Adrenal gland (tissue), 12 donors: Measurements from ENCODE around the gene EIF4E. TPM values are rescaled to one million over a fixed set of nuclear protein-coding genes. Genes with fewer than 3 reads are reported as not detected.
"Not testable (repeated sequence)": the region's sequence is repeated elsewhere in the genome, so short reads cannot be mapped to it uniquely, and the experiment has no call there.

Experiments
- DNase-seq, 7 donors: peaks; one replicate each; pipeline ENCODE4 v3.0.0-alpha.2; 2019 to 2020
- H3K27ac ChIP-seq, 5 donors: fragments of 200-600 bp; sonication (generic) in 4 of 5; 1 replicate in 3 of 5; 2 replicates in 2 of 5; pipeline versions ENCODE4 v1.5.1 to v1.8.0; 2016 to 2020; ENCODE audit warnings: mild to moderate bottlenecking in 1 of 5
- H3K27me3 ChIP-seq: fragments of 200-600 bp; 2 replicates; pipeline ENCODE4 v1.8.0; 2021
- H3K36me3 ChIP-seq, 2 donors: fragments of 200-600 bp; replicated peaks in 1 of 2; 1 replicate in 1 of 2; 2 replicates in 1 of 2; pipeline versions ENCODE4 v1.5.1 to v1.8.0; 2018 to 2022
- H3K4me1 ChIP-seq, 2 donors: fragments of 200-600 bp; replicated peaks in 1 of 2; 1 replicate in 1 of 2; 2 replicates in 1 of 2; pipeline versions ENCODE4 v1.5.1 to v1.8.0; 2018 to 2021
- H3K4me3 ChIP-seq, 4 donors: fragments of 200-600 bp; sonication (generic) in 3 of 4; one replicate each; pipeline ENCODE4 v1.5.1; 2016 to 2018
- H3K9me3 ChIP-seq, 3 donors: fragments of 200-600 bp; sonication (generic) in 1 of 3; replicated peaks in 1 of 3; 1 replicate in 2 of 3; 2 replicates in 1 of 3; pipeline versions ENCODE4 v1.5.1 to v1.8.0; 2016 to 2021
- CTCF ChIP-seq, 6 experiments: fragments of 450-650 bp in 4 of 6; fragments of 200-600 bp in 2 of 6; sonication (generic) in 1 of 6; IDR thresholded peaks; 1 replicate in 5 of 6; 2 replicates in 1 of 6; pipeline versions ENCODE4 v1.5.1 to v1.8.0; 2016 to 2021; ENCODE audit warnings: antibody characterized with exemption in 6 of 6, mild to moderate bottlenecking in 2 of 6, moderate library complexity in 1 of 6
- POLR2A ChIP-seq, 2 donors: fragments of 450-650 bp; IDR thresholded peaks; one replicate each; pipeline ENCODE4 v1.6.1; 2017; ENCODE audit warnings: antibody characterized with exemption in 2 of 2, mild to moderate bottlenecking in 2 of 2, moderate library complexity in 1 of 2
- WGBS, 4 donors: extraction: QIAGEN DNeasy Blood & Tissue Kit in 2 of 4; methylation state at CpG; one replicate each; pipeline versions ENCODE4 v1.1.5 to v1.1.7; 2013 to 2017; 5-methylcytosine and 5-hydroxymethylcytosine counted together
- intact Hi-C, 2 donors: fragments of 100-400 bp; cut with DNase I; formaldehyde crosslinking; loops; one replicate each; pipeline versions ENCODE4 v1.14.1 to v1.15.0; 2022 to 2023
- polyA plus RNA-seq, 3 donors: library from polyadenylated mRNA; stranded (reverse); fragments of 200-250 nt in 2 of 3; fragments of 350-450 nt in 1 of 3; fragmentation: Illumina TruSeq in 1 of 3; extraction: RNeasy Lipid Tissue Mini Kit (QIAGEN cat#74804) in 1 of 3; gene quantifications; one replicate each; pipeline ENCODE4 v1.2.3, GENCODE V29; 2013 to 2014
- total RNA-seq, 9 donors: library from RNA; depleted of rRNA in 4 of 9; stranded (reverse); fragments of >200 nt in 4 of 9; fragments of 120-200 nt in 1 of 9; fragmentation: NEBNext Ultra II Directional in 1 of 9; extraction: Animal tissue kit (Norgen Biotek cat#: 25700) in 1 of 9; gene quantifications; one replicate each; pipeline versions ENCODE4 v1.1.0 to v1.2.4, GENCODE V29; 2013 to 2023
- donor health status: healthy with polysubstance abuse.
- donor health status: Bipolar disorder and iron deficiency.
- donor health status: DM: yes; HTN: yes; CAD: no.
- donor health status: DM: no; HTN: no; CAD: no.
- donor health status: DM: no; HTN: no; CAD: no.
- donor health status: DM: yes; HTN: yes; CAD: no.

The EIF4E gene
- total and polyA plus RNA-seq, 12 donors, result 5.9 to 169 (median 66.8) TPM

GRCh38 chr4:98932539-98932938, 3.6 kb upstream of the EIF4E start:
- no peak for DNase-seq

GRCh38 chr4:98930311-98930865, 1.5 kb upstream of the EIF4E start:
- Histone ChIP-seq H3K27ac (peak overlapping the region; percentile 87 to 100 (median 97)), H3K36me3 (no peaks in the 10 kb centered on the region), H3K4me3 (peak overlapping the region in 2 of 4 donors; percentile 86 to 96), H3K4me1 (peaks cover 18 to 23% of the 10 kb centered on the region in 2 donors), H3K9me3 (no peaks in the 10 kb centered on the region), H3K27me3 (no peaks in the 10 kb centered on the region)
- WGBS, 4 donors, result 59 to 80% (median 74%) methylated on average over 2 of the region's 2 CpGs
- TF ChIP-seq CTCF (IDR thresholded peaks at IDR 0.05), result no peak
- no peak for TF ChIP-seq POLR2A (IDR thresholded peaks at IDR 0.05)
- no peak for DNase-seq
- intact Hi-C loops, result loop anchor here in 1 of 2 donors (10.0 kb wide), 1 partner anchor 124 kb away; no protein-coding TSS in a partner anchor

More at GRCh38 chr4:98932539-98932938, 3.6 kb upstream of the EIF4E start:
- Histone ChIP-seq H3K9me3 (no peaks in the 10 kb centered on the region), H3K4me1 (peaks cover 9 to 11% of the 10 kb centered on the region in 2 donors), H3K36me3 (no peaks in the 10 kb centered on the region), H3K4me3 (no peak overlapping the region), H3K27ac (no peak overlapping the region), H3K27me3 (no peaks in the 10 kb centered on the region)
- WGBS, 4 donors, result 47 to 70% (median 63%) methylated on average over 3 of the region's 3 CpGs
- TF ChIP-seq POLR2A (IDR thresholded peaks at IDR 0.05) (no peak), CTCF (IDR thresholded peaks at IDR 0.05) (no peak)
- intact Hi-C loops, result loop anchor here in 1 of 2 donors (10.0 kb wide), 1 partner anchor 122 kb away; no protein-coding TSS in a partner anchor

GRCh38 chr4:98929341-98930267, 671 bp upstream of the EIF4E start:
- DNase-seq, result peak; percentile 78 to 90 (median 88)
- Histone ChIP-seq H3K27ac (peak overlapping the region; percentile 87 to 100 (median 97)), H3K27me3 (no peaks in the 10 kb centered on the region), H3K36me3 (no peaks in the 10 kb centered on the region), H3K4me3 (peak overlapping the region; percentile 43 to 96 (median 88)), H3K4me1 (peaks cover 18 to 23% of the 10 kb centered on the region in 2 donors), H3K9me3 (no peaks in the 10 kb centered on the region)
- intact Hi-C loops, result loop anchor here in 1 of 2 donors (10.0 kb wide), 1 partner anchor 125 kb away; no protein-coding TSS in a partner anchor
- WGBS, 4 donors, result 6 to 10% (median 7%) methylated on average over 31 to 44 of the region's 44 CpGs
- TF ChIP-seq POLR2A (IDR thresholded peaks at IDR 0.05), result peak; percentile 63 to 89
- peak in 5 of 6 experiments; percentile 3 to 54 (median 53) for TF ChIP-seq CTCF (IDR thresholded peaks at IDR 0.05)

- peak; percentile 65 to 84 (median 80) for DNase-seq
- TF ChIP-seq CTCF (IDR thresholded peaks at IDR 0.05) (peak in 1 of 6 experiments; percentile 19), POLR2A (IDR thresholded peaks at IDR 0.05) (no peak)
- peak overlapping the region; percentile 91 to 97 (median 97) for H3K27ac ChIP-seq
- peak overlapping the region; percentile 86 to 96 (median 90) for H3K4me3 ChIP-seq
- intact Hi-C loops, result no loop called here
- no peaks in the 10 kb centered on the region for H3K27me3 ChIP-seq
- peaks cover 18 to 23% of the 10 kb centered on the region in 2 donors for H3K4me1 ChIP-seq
- H3K9me3 ChIP-seq, result no peaks in the 10 kb centered on the region
- no peaks in the 10 kb centered on the region for H3K36me3 ChIP-seq
- WGBS, 4 donors, result 0% methylated on average over 17 to 26 of the region's 26 CpGs
Measured at GRCh38 chr4:98928131-98928504, 815 bp downstream of the EIF4E start.

GRCh38 chr4:98926257-98926656, 2.7 kb downstream of the EIF4E start:
- H3K27ac ChIP-seq, intact Hi-C loops, H3K36me3 ChIP-seq, H3K4me3 ChIP-seq, H3K9me3 ChIP-seq, H3K27me3 ChIP-seq, DNase-seq: not testable (repeated sequence)
- H3K4me1 ChIP-seq, result peaks cover 18 to 23% of the 10 kb centered on the region in 2 donors
- 94 to 98% (median 97%) methylated on average over 15 of the region's 15 CpGs for WGBS, 4 donors
